HAP-1 (cell line): ENCODE results near the gene LIMS4.
"Not testable (repeated sequence)": the region's sequence is repeated elsewhere in the genome, so short reads cannot be mapped to it uniquely, and the experiment has no call there.

Experiments used
- DNase-seq, 2 experiments: peaks; one replicate each; pipeline ENCODE4 v3.0.0-alpha.2; 2016 to 2020; ENCODE audit warnings: low spot score in 2 of 2
- H3K27me3 ChIP-seq: fragments of 250-450 bp; sonication (Bioruptor Pico); 2 replicates; pipeline ENCODE4 v1.5.1; 2020; ENCODE audit warnings: low read depth, mild to moderate bottlenecking, moderate library complexity
- H3K36me3 ChIP-seq: fragments of 250-450 bp; sonication (Bioruptor Pico); replicated peaks from 2 replicates; pipeline ENCODE4 v1.5.1; 2020; ENCODE audit warnings: mild to moderate bottlenecking
- H3K4me1 ChIP-seq: fragments of 250-450 bp; sonication (Bioruptor Pico); 2 replicates; pipeline ENCODE4 v1.5.1; 2020; ENCODE audit warnings: mild to moderate bottlenecking
- H3K4me3 ChIP-seq: fragments of 250-450 bp; sonication (Bioruptor Pico); 2 replicates; pipeline ENCODE4 v1.5.1; 2020; ENCODE audit warnings: mild to moderate bottlenecking, moderate library complexity
- H3K9me3 ChIP-seq: fragments of 250-450 bp; sonication (Bioruptor Pico); 2 replicates; pipeline ENCODE4 v1.5.1; 2020; ENCODE audit warnings: mild to moderate bottlenecking, moderate library complexity
- in situ Hi-C: fragments of 300-500 bp; cut with MboI; formaldehyde crosslinking; loops from 3 replicates; pipeline ENCODE4 v1.14.3; 2020; ENCODE audit warnings: low sequenced_read_pairs, inconsistent platforms, mixed read lengths

LIMS4 gene

GRCh38 chr2:110472171-110473058 lies at the start of gene LIMS4:
Gene LIMS4 (minus strand): TSS chr2:110472816. CDS start chr2:110472778, 38 bp downstream.
- in situ Hi-C loops, H3K9me3 ChIP-seq, H3K27me3 ChIP-seq, H3K4me3 ChIP-seq, H3K4me1 ChIP-seq, DNase-seq, H3K36me3 ChIP-seq: not testable (repeated sequence)

- H3K27me3 ChIP-seq, H3K36me3 ChIP-seq, H3K4me3 ChIP-seq, H3K4me1 ChIP-seq, in situ Hi-C loops, H3K9me3 ChIP-seq, DNase-seq: not testable (repeated sequence)
These were observed 27.2 kb upstream of the LIMS4 start for GRCh38 chr2:110499755-110500377.

GRCh38 chr2:110496027-110496426 lies 23.4 kb upstream of the LIMS4 start:
- in situ Hi-C loops, H3K9me3 ChIP-seq, H3K36me3 ChIP-seq, H3K27me3 ChIP-seq, DNase-seq, H3K4me1 ChIP-seq, H3K4me3 ChIP-seq: not testable (repeated sequence)

GRCh38 chr2:110494488-110494887 lies 21.9 kb upstream of the LIMS4 start:
- DNase-seq, H3K36me3 ChIP-seq, H3K4me1 ChIP-seq, H3K27me3 ChIP-seq, H3K9me3 ChIP-seq, in situ Hi-C loops, H3K4me3 ChIP-seq: not testable (repeated sequence)

- H3K4me1 ChIP-seq, in situ Hi-C loops, H3K36me3 ChIP-seq, DNase-seq, H3K9me3 ChIP-seq, H3K4me3 ChIP-seq, H3K27me3 ChIP-seq: not testable (repeated sequence)
These were observed 16.4 kb upstream of the LIMS4 start for GRCh38 chr2:110488991-110489390.

- H3K27me3 ChIP-seq, H3K4me1 ChIP-seq, H3K4me3 ChIP-seq, H3K36me3 ChIP-seq, in situ Hi-C loops, DNase-seq, H3K9me3 ChIP-seq: not testable (repeated sequence)
These were observed 10.1 kb upstream of the LIMS4 start for GRCh38 chr2:110482697-110483096.

- H3K27me3 ChIP-seq, in situ Hi-C loops, H3K4me3 ChIP-seq, H3K36me3 ChIP-seq, DNase-seq, H3K4me1 ChIP-seq, H3K9me3 ChIP-seq: not testable (repeated sequence)
These were observed 8.6 kb upstream of the LIMS4 start for GRCh38 chr2:110481200-110481599.

GRCh38 chr2:110480084-110480483 lies 7.5 kb upstream of the LIMS4 start:
- H3K27me3 ChIP-seq, in situ Hi-C loops, H3K4me1 ChIP-seq, H3K4me3 ChIP-seq, DNase-seq, H3K36me3 ChIP-seq, H3K9me3 ChIP-seq: not testable (repeated sequence)

GRCh38 chr2:110477370-110477769 lies 4.8 kb upstream of the LIMS4 start:
- H3K36me3 ChIP-seq, H3K27me3 ChIP-seq, H3K9me3 ChIP-seq, in situ Hi-C loops, DNase-seq, H3K4me3 ChIP-seq, H3K4me1 ChIP-seq: not testable (repeated sequence)

GRCh38 chr2:110476952-110477351 lies 4.3 kb upstream of the LIMS4 start:
- H3K27me3 ChIP-seq, H3K36me3 ChIP-seq, DNase-seq, H3K9me3 ChIP-seq, in situ Hi-C loops, H3K4me1 ChIP-seq, H3K4me3 ChIP-seq: not testable (repeated sequence)

- H3K9me3 ChIP-seq, H3K4me1 ChIP-seq, H3K27me3 ChIP-seq, DNase-seq, in situ Hi-C loops, H3K36me3 ChIP-seq, H3K4me3 ChIP-seq: not testable (repeated sequence)
These were observed 3.2 kb upstream of the LIMS4 start for GRCh38 chr2:110475627-110476359.

- H3K36me3 ChIP-seq, H3K27me3 ChIP-seq, in situ Hi-C loops, H3K4me3 ChIP-seq, H3K4me1 ChIP-seq, H3K9me3 ChIP-seq, DNase-seq: not testable (repeated sequence)
These were observed 2.3 kb upstream of the LIMS4 start for GRCh38 chr2:110474898-110475297.

GRCh38 chr2:110473059-110473358 lies 393 bp upstream of the LIMS4 start:
- H3K9me3 ChIP-seq, H3K27me3 ChIP-seq, H3K4me3 ChIP-seq, DNase-seq, H3K4me1 ChIP-seq, in situ Hi-C loops, H3K36me3 ChIP-seq: not testable (repeated sequence)

- in situ Hi-C loops, H3K4me3 ChIP-seq, H3K36me3 ChIP-seq, DNase-seq, H3K27me3 ChIP-seq, H3K9me3 ChIP-seq, H3K4me1 ChIP-seq: not testable (repeated sequence)
These were observed 3.7 kb downstream of the LIMS4 start for GRCh38 chr2:110468921-110469320.
